Neuronal stem cell (in vitro differentiated cells): ENCODE results near the gene C11orf21.

ENCODE experiments used
- DNase-seq: peaks from one replicate; pipeline ENCODE4 v3.0.0-alpha.2; 2013; ENCODE audit warnings: low spot score
- H2AFZ ChIP-seq: one replicate; pipeline ENCODE4 v1.6.1; 2013; ENCODE audit warnings: mild to moderate bottlenecking, low read length, inconsistent platforms
- H2AK5ac ChIP-seq: 2 replicates; pipeline ENCODE4 v1.6.1; 2013; ENCODE audit warnings: low read depth, mild to moderate bottlenecking, inconsistent platforms, low read length, moderate library complexity, mixed read lengths
- H2BK120ac ChIP-seq: 2 replicates; pipeline ENCODE4 v1.6.1; 2013; ENCODE audit warnings: low read depth, mild to moderate bottlenecking, inconsistent platforms, low read length, moderate library complexity, mixed read lengths
- H2BK12ac ChIP-seq: one replicate; pipeline ENCODE4 v1.6.1; 2013; ENCODE audit warnings: low read length, inconsistent platforms
- H2BK15ac ChIP-seq: 2 replicates; pipeline ENCODE4 v1.6.1; 2013; ENCODE audit warnings: mild to moderate bottlenecking, low read length, inconsistent platforms, mixed read lengths
- H2BK5ac ChIP-seq: one replicate; pipeline ENCODE4 v1.6.1; 2013; ENCODE audit warnings: inconsistent platforms, mild to moderate bottlenecking, low read length, moderate library complexity
- H3K14ac ChIP-seq: one replicate; pipeline ENCODE4 v1.6.1; 2013; ENCODE audit warnings: low read length, inconsistent platforms
- H3K18ac ChIP-seq: 2 replicates; pipeline ENCODE4 v1.6.1; 2013; ENCODE audit warnings: low read length, inconsistent platforms
- H3K23ac ChIP-seq: 2 replicates; pipeline ENCODE4 v1.6.1; 2013; ENCODE audit warnings: low read depth, mild to moderate bottlenecking, mixed read lengths, low read length, inconsistent platforms; ENCODE audit not compliant: poor library complexity
- H3K27ac ChIP-seq: replicated peaks from 3 replicates; pipeline ENCODE4 v1.5.1; 2013; ENCODE audit warnings: low read length, inconsistent platforms
- H3K27me3 ChIP-seq, 3 experiments: 2 replicates each; pipeline ENCODE4 v1.6.1; 2013; ENCODE audit warnings: low read length in 3 of 3, mild to moderate bottlenecking in 2 of 3, inconsistent platforms in 1 of 3, low read depth in 1 of 3, mixed read lengths in 1 of 3, moderate library complexity in 1 of 3; ENCODE audit not compliant: control insufficient read depth in 3 of 3, insufficient read depth in 3 of 3
- H3K36me3 ChIP-seq, 2 donors: replicated peaks in 1 of 2; 2 replicates each; pipeline ENCODE4 v1.6.1; 2013; ENCODE audit warnings: low read length in 2 of 2; ENCODE audit not compliant: control insufficient read depth in 2 of 2, insufficient read depth in 2 of 2
- H3K4ac ChIP-seq: 2 replicates; pipeline ENCODE4 v1.6.1; 2013; ENCODE audit warnings: inconsistent platforms, mild to moderate bottlenecking, low read length, moderate library complexity
- H3K4me1 ChIP-seq, 2 donors: 1 replicate in 1 of 2; 2 replicates in 1 of 2; pipeline ENCODE4 v1.6.1; 2013; ENCODE audit warnings: low read length in 2 of 2, low read depth in 1 of 2; ENCODE audit not compliant: control insufficient read depth in 2 of 2, insufficient read depth in 1 of 2
- H3K4me2 ChIP-seq: one replicate; pipeline ENCODE4 v1.6.1; 2013; ENCODE audit warnings: mild to moderate bottlenecking, low read length, inconsistent platforms; ENCODE audit not compliant: insufficient read depth, poor library complexity, severe bottlenecking
- H3K4me3 ChIP-seq, 2 donors: 2 replicates each; pipeline ENCODE4 v1.5.1; 2013; ENCODE audit warnings: low read length in 2 of 2, mild to moderate bottlenecking in 2 of 2, inconsistent platforms in 1 of 2, moderate library complexity in 1 of 2
- H3K79me1 ChIP-seq: one replicate; pipeline ENCODE4 v1.6.1; 2013; ENCODE audit warnings: low read depth, mild to moderate bottlenecking, inconsistent platforms, low read length, moderate library complexity
- H3K9ac ChIP-seq: one replicate; pipeline ENCODE4 v1.6.1; 2013; ENCODE audit warnings: mild to moderate bottlenecking, low read depth, low read length, inconsistent platforms; ENCODE audit not compliant: poor library complexity
- H3K9me3 ChIP-seq, 2 donors: replicated peaks in 1 of 2; 2 replicates each; pipeline versions ENCODE3 to v1.6.1; 2013; ENCODE audit warnings: low read length in 2 of 2, mild to moderate bottlenecking in 2 of 2, inconsistent platforms in 1 of 2, low read depth in 1 of 2, mixed read lengths in 1 of 2, moderate library complexity in 1 of 2; ENCODE audit not compliant: control insufficient read depth in 2 of 2, insufficient read depth in 1 of 2
- H4K8ac ChIP-seq: one replicate; pipeline ENCODE4 v1.6.1; 2013; ENCODE audit warnings: low read depth, mild to moderate bottlenecking, inconsistent platforms, low read length, moderate library complexity
- H4K91ac ChIP-seq: one replicate; pipeline ENCODE4 v1.6.1; 2013; ENCODE audit warnings: low read length, low read depth, mild to moderate bottlenecking, inconsistent platforms; ENCODE audit not compliant: poor library complexity
- WGBS, 2 donors: extraction: QIAGEN DNeasy Blood & Tissue Kit; methylation state at CpG; one replicate each; pipeline ENCODE4 v1.1.7; 2013; ENCODE audit warnings: missing lambda C conversion rate in 2 of 2, mixed read lengths in 1 of 2; ENCODE audit not compliant: insufficient read length in 2 of 2, insufficient replicate concordance in 1 of 2; ENCODE audit errors: extremely low coverage in 2 of 2; 5-methylcytosine and 5-hydroxymethylcytosine counted together

The C11orf21 gene

GRCh38 chr11:2277933-2278523 is 23.7 kb downstream of the C11orf21 start:
- H2AK5ac ChIP-seq = no peak overlapping the region
- no peak for DNase-seq
- H3K4me2 ChIP-seq = no peak overlapping the region
- H3K23ac ChIP-seq = no peak overlapping the region
- H3K4me1 ChIP-seq = no peaks in the 10 kb centered on the region
- no peak overlapping the region for H3K27ac ChIP-seq
- H3K4ac ChIP-seq = no peak overlapping the region
- no peak overlapping the region for H3K4me3 ChIP-seq
- no CpG with 5 or more reads among the region's 6 CpGs for WGBS, 2 donors
- H2AFZ ChIP-seq = no peak overlapping the region
- H2BK15ac ChIP-seq = no peak overlapping the region
- H3K18ac ChIP-seq = peak overlapping the region; percentile 1
- H2BK5ac ChIP-seq = no peak overlapping the region
- no peak overlapping the region for H3K9ac ChIP-seq
- no peak overlapping the region for H4K91ac ChIP-seq
- peaks cover 0 to 30% (median 16%) of the 10 kb centered on the region in 3 experiments for H3K27me3 ChIP-seq
- peaks cover 0 to 2% of the 10 kb centered on the region in 2 donors for H3K9me3 ChIP-seq
- H3K36me3 ChIP-seq = no peaks in the 10 kb centered on the region
- no peak overlapping the region for H2BK12ac ChIP-seq
- no peak overlapping the region for H2BK120ac ChIP-seq
- H4K8ac ChIP-seq = no peak overlapping the region
- no peak overlapping the region for H3K14ac ChIP-seq
- no peaks in the 10 kb centered on the region for H3K79me1 ChIP-seq

DNA sequence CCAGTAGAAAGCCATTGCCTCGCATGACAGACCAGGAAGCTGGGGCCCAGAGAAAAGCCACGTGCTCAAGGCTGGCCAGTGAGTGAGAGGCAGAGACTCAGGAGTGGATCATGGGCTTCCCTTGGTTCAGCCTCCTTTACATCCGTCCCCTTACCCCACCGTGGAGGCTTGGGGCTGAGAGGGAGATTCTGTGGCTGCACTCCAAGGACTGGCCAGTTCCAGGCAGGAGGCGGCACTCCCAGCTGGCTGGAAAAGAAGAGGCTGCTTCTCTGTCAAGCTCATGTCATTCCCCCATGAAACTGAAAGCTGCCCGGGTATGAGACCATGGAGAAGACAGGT is 24.7 kb downstream of the C11orf21 start:
- Histone ChIP-seq H3K79me1 (no peaks in the 10 kb centered on the region), H3K4me1 (no peaks in the 10 kb centered on the region), H3K14ac (no peak overlapping the region), H3K18ac (no peak overlapping the region), H3K27me3 (peaks cover 4 to 40% (median 27%) of the 10 kb centered on the region in 3 experiments), H4K91ac (no peak overlapping the region), H3K27ac (no peak overlapping the region), H4K8ac (no peak overlapping the region), H2BK5ac (no peak overlapping the region), H3K4ac (no peak overlapping the region), H2AFZ (no peak overlapping the region), H2BK12ac (no peak overlapping the region), H2AK5ac (no peak overlapping the region), H3K36me3 (no peaks in the 10 kb centered on the region), H2BK15ac (no peak overlapping the region), H3K4me2 (no peak overlapping the region), H3K23ac (peak overlapping the region; percentile 8), H3K9ac (no peak overlapping the region), H2BK120ac (no peak overlapping the region), H3K9me3 (peaks cover 0 to 2% of the 10 kb centered on the region in 2 donors), H3K4me3 (no peak overlapping the region)
- no CpG with 5 or more reads among the region's 6 CpGs for WGBS, 2 donors
- DNase-seq = no peak

DNA sequence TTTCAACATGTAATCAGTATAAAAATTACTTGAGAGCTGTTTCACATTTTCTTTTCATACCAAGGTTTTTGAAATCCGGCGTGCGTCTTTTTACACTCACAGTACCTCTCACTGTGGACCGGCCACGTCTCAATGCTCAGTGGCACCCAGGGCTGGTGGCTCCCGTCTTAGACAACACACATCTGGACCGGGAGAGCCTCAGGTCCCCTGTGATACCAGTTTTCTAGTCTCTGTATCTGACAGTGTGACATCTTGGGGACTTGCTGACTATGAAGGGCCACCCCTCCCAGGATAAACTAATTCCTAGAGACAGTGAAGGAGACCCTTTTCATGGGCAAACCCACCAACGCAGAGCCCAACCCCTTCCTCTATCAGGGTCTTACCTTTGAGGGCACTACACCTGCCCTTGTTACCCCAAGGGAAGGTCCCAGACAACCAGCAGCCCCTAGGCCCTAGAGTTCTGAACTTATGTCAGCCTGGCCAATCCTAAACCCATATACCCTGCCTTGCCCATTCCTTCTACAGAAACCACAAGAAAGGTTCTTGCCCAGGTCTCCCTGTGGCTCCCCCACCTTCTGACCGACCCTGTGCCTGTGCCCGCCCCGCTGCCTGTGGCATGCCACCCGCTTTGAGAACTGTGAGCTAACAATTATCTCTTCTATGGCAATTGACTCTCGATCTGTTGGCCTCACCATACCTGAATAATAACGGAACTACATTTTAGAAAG is 25.3 kb downstream of the C11orf21 start:
- Histone ChIP-seq H2BK12ac (no peak overlapping the region), H3K23ac (peak overlapping the region; percentile 8), H2BK120ac (no peak overlapping the region), H3K4me1 (no peaks in the 10 kb centered on the region), H3K4me2 (no peak overlapping the region), H3K27ac (no peak overlapping the region), H4K91ac (no peak overlapping the region), H3K18ac (no peak overlapping the region), H2AK5ac (no peak overlapping the region), H2AFZ (no peak overlapping the region), H2BK5ac (no peak overlapping the region), H4K8ac (no peak overlapping the region), H3K9ac (no peak overlapping the region), H3K4me3 (no peak overlapping the region), H3K79me1 (no peaks in the 10 kb centered on the region), H2BK15ac (no peak overlapping the region), H3K4ac (no peak overlapping the region), H3K9me3 (peaks cover 0 to 2% of the 10 kb centered on the region in 2 donors), H3K27me3 (peaks cover 9 to 45% (median 32%) of the 10 kb centered on the region in 3 experiments), H3K36me3 (no peaks in the 10 kb centered on the region), H3K14ac (no peak overlapping the region)
- no peak for DNase-seq
- WGBS, 2 donors = no CpG with 5 or more reads among the region's 14 CpGs
